SK-N-SH (cell line): ENCODE results near the gene CACNA2D3.

ENCODE experiments used
- CTCF ChIP-seq: fragments of 200-600 bp; sonication (generic); IDR thresholded peaks from 2 replicates; pipeline ENCODE4 v1.6.1; 2017; ENCODE audit warnings: antibody characterized with exemption, mild to moderate bottlenecking, moderate library complexity
- EP300 ChIP-seq, 2 experiments: IDR thresholded peaks; 2 replicates each; pipeline versions ENCODE4 v1.4.0 to v1.6.1; 2012; ENCODE audit warnings: borderline replicate concordance in 1 of 2, low read depth in 1 of 2, low read length in 1 of 2
- EZH2phosphoT487 ChIP-seq: fragments of 200-600 bp; sonication (generic); IDR thresholded peaks from 2 replicates; pipeline ENCODE4 v1.6.1; 2017; ENCODE audit warnings: low read depth, mixed run types, mild to moderate bottlenecking, antibody characterized with exemption, moderate library complexity, borderline replicate concordance
- POLR2AphosphoS5 ChIP-seq: IDR thresholded peaks from 2 replicates; pipeline ENCODE4 v1.6.1; 2012; ENCODE audit warnings: low read depth, low read length
- RCOR1 ChIP-seq: fragments of 150-350 bp; IDR thresholded peaks from 2 replicates; pipeline ENCODE4 v1.6.1; 2017; ENCODE audit warnings: antibody characterized with exemption, low read length
- RFX5 ChIP-seq: IDR thresholded peaks from 2 replicates; pipeline ENCODE4 v1.6.1; 2012; ENCODE audit warnings: mild to moderate bottlenecking, improper control_type of control experiment, low read length
- RXRA ChIP-seq: IDR thresholded peaks from 2 replicates; pipeline ENCODE4 v1.4.0; 2012; ENCODE audit warnings: low read depth, mild to moderate bottlenecking, borderline replicate concordance
- TAF1 ChIP-seq: IDR thresholded peaks from 2 replicates; pipeline ENCODE4 v1.6.1; 2012; ENCODE audit warnings: low read depth, mild to moderate bottlenecking, low read length, moderate library complexity, borderline replicate concordance
- TCF12 ChIP-seq: IDR thresholded peaks from 2 replicates; pipeline ENCODE4 v1.4.0; 2012

- no peak for TF ChIP-seq POLR2AphosphoS5
- TF ChIP-seq EZH2phosphoT487, result no peak
- TF ChIP-seq CTCF, result no peak
- no peak for TF ChIP-seq RCOR1
- no peak for TF ChIP-seq RXRA
- TF ChIP-seq TCF12, result no peak
- TF ChIP-seq TAF1, result no peak
- TF ChIP-seq RFX5, result no peak
- TF ChIP-seq EP300 (IDR thresholded peaks at IDR 0.05; ENCODE audit: borderline replicate concordance in 1 of 2, low read depth in 1 of 2, low read length in 1 of 2), result no peak
Measured at GRCh38 chr3:54510506-54510905, 388.2 kb downstream of the CACNA2D3 start.
